Tibial nerve (tissue), 4 donors: Measurements from ENCODE around the gene CD8A.
"Not testable (repeated sequence)": the region's sequence is repeated elsewhere in the genome, so short reads cannot be mapped to it uniquely, and the experiment has no call there.

Experiments used
- CTCF ChIP-seq, 5 experiments: fragments of 200-600 bp in 3 of 5; fragments of 450-650 bp in 2 of 5; sonication (generic) in 3 of 5; IDR thresholded peaks; one replicate each; pipeline ENCODE4 v1.5.1; 2016 to 2019; ENCODE audit warnings: antibody characterized with exemption in 5 of 5, mild to moderate bottlenecking in 3 of 5, moderate library complexity in 2 of 5
- EP300 ChIP-seq, 2 donors: sonication (generic); formaldehyde crosslinking; IDR thresholded peaks; one replicate each; pipeline ENCODE4 v1.6.1; 2017; ENCODE audit warnings: antibody characterized with exemption in 2 of 2, mild to moderate bottlenecking in 1 of 2

- not testable (repeated sequence) for TF ChIP-seq CTCF, EP300 (IDR thresholded peaks at IDR 0.05)
Measured at GRCh38 chr2:86837714-86838113, 47.0 kb upstream of the CD8A start.
